Measurements from ENCODE around the gene ATP2B3. TPM values are rescaled to one million over a fixed set of nuclear protein-coding genes. Genes with fewer than 3 reads are reported as not detected.

Gene ATP2B3
- total RNA-seq, 4 donors from 2014 or later: 0.09 to 3.5 TPM; not detected in 2

DNA sequence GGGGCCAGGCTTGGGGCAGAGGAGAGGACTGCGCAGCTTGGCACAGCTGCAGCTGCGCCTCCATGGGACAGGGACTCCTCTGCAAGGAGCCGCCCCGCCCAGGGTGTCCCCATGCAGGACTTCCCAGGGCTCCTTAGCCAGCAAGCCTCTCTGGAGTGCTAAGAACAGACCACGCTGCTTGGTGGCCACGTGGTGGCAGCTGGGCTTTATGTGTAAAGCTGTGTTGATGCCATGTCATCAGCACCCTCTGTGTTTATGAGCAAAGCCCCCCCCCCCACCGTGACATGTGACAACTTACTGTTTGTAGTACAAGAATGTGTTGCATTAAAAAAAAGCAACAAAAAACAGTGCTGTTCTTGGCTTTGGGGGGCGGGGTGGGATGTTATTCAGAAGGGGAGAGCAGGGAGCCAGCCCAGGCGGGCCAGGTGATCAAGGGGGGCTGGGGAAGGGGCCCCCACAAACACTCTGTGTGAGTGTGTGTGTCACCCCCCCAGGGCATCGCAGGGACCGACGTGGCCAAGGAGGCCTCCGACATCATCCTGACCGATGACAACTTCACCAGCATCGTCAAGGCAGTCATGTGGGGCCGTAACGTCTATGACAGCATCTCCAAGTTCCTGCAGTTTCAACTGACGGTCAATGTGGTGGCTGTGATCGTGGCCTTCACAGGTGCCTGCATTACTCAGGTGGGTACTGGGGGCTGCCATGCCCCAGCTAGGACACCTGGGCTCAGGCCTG, 40.3 kb downstream of the ATP2B3 start:
- Histone ChIP-seq H3K36me3 (no peaks in the 10 kb centered on the region), H3K4me1 (no peaks in the 10 kb centered on the region), H3K4me3 (no peak overlapping the region), H3K9me3 (no peaks in the 10 kb centered on the region), H3K27ac (no peak overlapping the region), H3K27me3 (no peaks in the 10 kb centered on the region)
- no peak for TF ChIP-seq POLR2A (IDR thresholded peaks at IDR 0.05)
- TF ChIP-seq, protein P1, sequence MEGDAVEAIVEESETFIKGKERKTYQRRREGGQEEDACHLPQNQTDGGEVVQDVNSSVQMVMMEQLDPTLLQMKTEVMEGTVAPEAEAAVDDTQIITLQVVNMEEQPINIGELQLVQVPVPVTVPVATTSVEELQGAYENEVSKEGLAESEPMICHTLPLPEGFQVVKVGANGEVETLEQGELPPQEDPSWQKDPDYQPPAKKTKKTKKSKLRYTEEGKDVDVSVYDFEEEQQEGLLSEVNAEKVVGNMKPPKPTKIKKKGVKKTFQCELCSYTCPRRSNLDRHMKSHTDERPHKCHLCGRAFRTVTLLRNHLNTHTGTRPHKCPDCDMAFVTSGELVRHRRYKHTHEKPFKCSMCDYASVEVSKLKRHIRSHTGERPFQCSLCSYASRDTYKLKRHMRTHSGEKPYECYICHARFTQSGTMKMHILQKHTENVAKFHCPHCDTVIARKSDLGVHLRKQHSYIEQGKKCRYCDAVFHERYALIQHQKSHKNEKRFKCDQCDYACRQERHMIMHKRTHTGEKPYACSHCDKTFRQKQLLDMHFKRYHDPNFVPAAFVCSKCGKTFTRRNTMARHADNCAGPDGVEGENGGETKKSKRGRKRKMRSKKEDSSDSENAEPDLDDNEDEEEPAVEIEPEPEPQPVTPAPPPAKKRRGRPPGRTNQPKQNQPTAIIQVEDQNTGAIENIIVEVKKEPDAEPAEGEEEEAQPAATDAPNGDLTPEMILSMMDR (IDR thresholded peaks at IDR 0.05): no peak
- intact Hi-C loops (cut with DNase I; ENCODE audit: low total_unique reads): loop anchor here (10.0 kb wide), 1 partner anchor 107 kb away; no protein-coding TSS in a partner anchor
- no peak for DNase-seq

DNA sequence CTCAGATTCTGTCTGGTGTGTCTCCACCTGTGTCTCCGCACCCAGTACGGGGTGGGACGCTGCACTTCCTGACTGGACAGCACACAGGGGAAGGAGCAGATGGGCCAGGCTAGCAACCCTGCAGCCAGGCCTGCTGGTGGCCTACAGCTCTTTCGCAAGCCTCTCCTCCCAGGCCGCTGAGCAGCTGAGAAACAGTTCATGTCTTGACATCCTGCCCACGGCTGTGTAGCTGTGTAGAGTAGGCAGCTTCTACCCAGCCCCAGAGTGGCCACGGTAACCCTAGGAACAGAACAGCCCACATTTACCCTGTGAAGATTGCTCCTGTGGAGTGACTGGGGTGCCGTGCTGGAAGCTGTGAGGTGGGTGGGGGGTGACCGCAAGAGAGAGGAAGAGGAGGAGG, 42.6 kb downstream of the ATP2B3 start:
- no peak overlapping the region for H3K4me3 ChIP-seq
- H3K36me3 ChIP-seq: no peaks in the 10 kb centered on the region
- no peak for DNase-seq
- H3K9me3 ChIP-seq: no peaks in the 10 kb centered on the region
- no peak overlapping the region for H3K27ac ChIP-seq
- intact Hi-C loops (cut with DNase I; ENCODE audit: low total_unique reads): loop anchor here (10.0 kb wide), 1 partner anchor 105 kb away; no protein-coding TSS in a partner anchor
- no peaks in the 10 kb centered on the region for H3K4me1 ChIP-seq
- no peaks in the 10 kb centered on the region for H3K27me3 ChIP-seq
- TF ChIP-seq POLR2A (IDR thresholded peaks at IDR 0.05): no peak
- TF ChIP-seq, protein P1 (IDR thresholded peaks at IDR 0.05): no peak

DNA sequence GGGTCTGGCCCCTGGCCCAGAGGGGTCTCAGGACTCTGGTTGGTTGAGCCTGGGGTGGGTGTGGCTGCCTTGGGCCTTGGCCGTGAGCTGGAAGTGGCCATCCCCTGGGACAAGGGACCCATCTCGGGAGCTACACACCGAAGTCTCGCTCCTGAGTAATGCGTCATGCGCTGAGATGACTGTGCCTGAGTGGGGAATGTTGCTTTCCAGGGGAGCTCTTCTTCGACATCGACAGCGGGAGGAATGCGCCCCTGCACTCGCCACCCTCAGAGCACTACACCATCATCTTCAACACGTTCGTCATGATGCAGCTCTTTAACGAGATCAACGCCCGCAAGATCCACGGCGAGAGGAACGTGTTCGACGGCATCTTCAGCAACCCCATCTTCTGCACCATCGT, 43.0 kb downstream of the ATP2B3 start:
- Histone ChIP-seq H3K27me3 (no peaks in the 10 kb centered on the region), H3K4me3 (no peak overlapping the region), H3K36me3 (no peaks in the 10 kb centered on the region), H3K27ac (no peak overlapping the region), H3K9me3 (no peaks in the 10 kb centered on the region), H3K4me1 (no peaks in the 10 kb centered on the region)
- DNase-seq: no peak
- intact Hi-C loops (cut with DNase I; ENCODE audit: low total_unique reads): no loop called here
- no peak for TF ChIP-seq POLR2A (IDR thresholded peaks at IDR 0.05)
- TF ChIP-seq, protein P1 (IDR thresholded peaks at IDR 0.05): no peak

DNA sequence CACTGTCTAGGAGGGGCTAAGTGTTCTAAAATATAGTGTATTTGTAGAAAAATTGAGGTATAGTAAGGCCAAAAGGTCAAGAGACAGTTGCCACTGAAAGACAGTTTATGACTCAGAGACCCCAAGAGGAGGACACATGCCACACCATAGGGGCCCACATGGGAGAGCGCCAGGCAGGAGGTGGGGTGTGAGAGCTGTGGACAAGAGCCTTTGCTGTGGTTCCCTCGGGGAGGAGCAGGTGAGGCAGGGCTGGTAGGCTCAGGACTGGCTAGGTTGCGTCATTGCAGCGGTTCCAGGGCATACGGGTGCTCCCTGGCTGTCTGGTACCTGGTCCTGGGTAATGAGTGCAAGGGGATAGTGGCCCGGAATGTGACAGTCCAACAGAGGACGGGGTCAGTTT, 43.9 kb downstream of the ATP2B3 start:
- TF ChIP-seq POLR2A (IDR thresholded peaks at IDR 0.05): no peak
- TF ChIP-seq, protein P1 (IDR thresholded peaks at IDR 0.05): no peak
- intact Hi-C loops (cut with DNase I; ENCODE audit: low total_unique reads): no loop called here

DNA sequence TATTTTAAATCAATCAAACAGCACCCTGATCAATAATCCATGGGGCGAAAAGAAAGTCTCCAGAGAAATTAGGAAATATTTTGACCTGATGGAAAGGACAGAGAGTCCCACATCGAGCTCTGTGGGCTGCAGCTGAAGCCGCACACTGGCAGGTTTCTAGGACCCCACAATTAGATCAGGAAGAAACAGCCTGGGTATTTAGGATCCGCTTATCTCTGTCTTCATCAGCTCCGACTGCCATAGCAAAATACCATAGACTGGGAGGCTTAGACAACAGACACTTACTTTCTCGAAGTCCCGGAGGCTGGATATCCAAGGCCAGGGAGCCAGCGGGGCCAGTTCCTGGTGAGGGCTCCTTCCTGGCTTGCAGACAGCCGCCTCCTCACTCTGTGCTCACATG, 45.1 kb downstream of the ATP2B3 start:
- Histone ChIP-seq H3K36me3 (no peaks in the 10 kb centered on the region), H3K27me3 (no peaks in the 10 kb centered on the region), H3K4me1 (no peaks in the 10 kb centered on the region), H3K9me3 (no peaks in the 10 kb centered on the region), H3K4me3 (no peak overlapping the region), H3K27ac (no peak overlapping the region)
- intact Hi-C loops (cut with DNase I; ENCODE audit: low total_unique reads): no loop called here
- TF ChIP-seq, protein P1 (IDR thresholded peaks at IDR 0.05): no peak
- TF ChIP-seq POLR2A (IDR thresholded peaks at IDR 0.05): no peak
- no peak for DNase-seq

More for the DNA sequence above, 43.9 kb downstream of the ATP2B3 start:
- Histone ChIP-seq H3K27ac (no peak overlapping the region), H3K27me3 (no peaks in the 10 kb centered on the region), H3K36me3 (no peaks in the 10 kb centered on the region), H3K4me3 (no peak overlapping the region), H3K4me1 (no peaks in the 10 kb centered on the region), H3K9me3 (no peaks in the 10 kb centered on the region)
- DNase-seq: no peak
